ENCODE data around the gene PEAK1.

PEAK1 gene

GRCh38 chr15:77123854-77124253 is 296.1 kb downstream of the PEAK1 start:
- DNase-seq (ENCODE audit: low spot score): no peak

DNA sequence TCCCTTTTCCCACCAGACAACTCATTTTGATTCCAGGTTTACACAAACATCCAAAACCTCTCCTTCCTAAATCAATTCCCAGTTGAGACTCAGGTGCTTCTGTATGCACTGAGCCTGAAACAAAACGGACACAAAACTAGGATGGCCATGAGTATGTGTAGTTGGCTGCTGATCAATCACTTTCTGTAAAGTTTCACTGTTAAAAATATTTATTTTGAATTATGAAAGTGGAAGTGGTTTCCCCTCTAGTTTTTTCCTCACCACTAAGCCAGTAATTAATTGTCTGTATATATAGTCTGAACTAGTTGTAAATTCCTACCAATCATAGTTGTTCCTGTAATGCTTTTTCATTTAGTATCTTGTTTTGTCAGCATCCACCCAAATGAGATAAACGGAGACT is 297.3 kb downstream of the PEAK1 start:
- no peak for DNase-seq (ENCODE audit: low spot score)

DNA sequence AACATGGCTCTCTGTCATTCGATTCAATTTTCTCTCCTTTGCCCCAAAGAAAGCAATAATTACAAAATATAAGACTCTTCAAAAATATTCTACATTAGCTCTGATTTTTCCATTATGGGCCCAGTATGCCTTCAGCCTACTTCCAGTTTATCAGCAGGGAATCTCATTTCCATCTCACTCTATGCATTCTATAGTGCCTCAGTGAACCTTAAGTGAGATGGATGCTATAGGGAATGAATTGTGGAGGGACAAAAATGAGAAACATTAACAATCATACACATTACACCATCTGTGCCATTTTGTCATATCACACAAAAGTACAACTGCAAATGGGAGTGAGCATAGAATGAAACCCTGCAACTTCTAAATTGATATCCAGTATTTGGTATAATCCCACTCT is 298.3 kb downstream of the PEAK1 start:
- no peak for DNase-seq (ENCODE audit: low spot score)

DNA sequence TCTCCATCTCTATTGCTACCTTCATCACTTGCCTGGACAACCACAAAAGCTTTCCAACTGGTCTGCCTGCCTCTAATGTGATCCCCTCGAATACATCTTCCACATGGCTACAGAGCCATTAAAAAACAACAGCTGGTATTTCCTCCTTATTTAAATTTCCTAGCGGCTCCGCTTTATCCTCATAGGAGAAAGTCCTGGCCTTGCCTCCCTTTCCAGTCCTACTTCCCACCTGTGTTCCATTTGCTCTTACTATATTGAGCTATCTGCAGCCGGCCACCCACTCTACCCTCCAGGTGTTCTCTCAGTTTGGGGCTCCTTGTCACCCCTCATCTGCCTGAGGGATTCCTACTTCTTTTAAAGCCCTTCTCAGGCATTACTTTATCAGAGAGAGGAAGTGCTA is 299.3 kb downstream of the PEAK1 start:
- DNase-seq (ENCODE audit: low spot score): no peak

DNA sequence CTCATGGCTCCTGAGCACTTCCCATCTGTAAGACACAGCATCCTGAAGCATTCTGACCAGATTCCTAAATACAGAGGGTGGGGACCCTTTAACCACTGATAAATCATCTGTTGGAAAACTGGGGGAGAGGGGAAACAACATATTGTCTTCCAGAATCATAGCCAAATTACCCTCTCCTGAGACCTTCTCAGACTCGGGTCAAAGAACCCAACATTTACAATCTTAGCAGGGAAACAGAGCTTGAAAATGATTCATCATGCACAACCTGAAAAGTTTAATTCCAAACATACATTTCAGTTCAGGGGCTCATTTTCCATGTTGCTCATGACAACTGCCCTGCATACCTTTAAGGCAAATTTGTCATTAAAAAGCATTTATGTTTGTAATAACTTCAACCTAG is 300.5 kb downstream of the PEAK1 start:
- DNase-seq (ENCODE audit: low spot score): no peak

DNA sequence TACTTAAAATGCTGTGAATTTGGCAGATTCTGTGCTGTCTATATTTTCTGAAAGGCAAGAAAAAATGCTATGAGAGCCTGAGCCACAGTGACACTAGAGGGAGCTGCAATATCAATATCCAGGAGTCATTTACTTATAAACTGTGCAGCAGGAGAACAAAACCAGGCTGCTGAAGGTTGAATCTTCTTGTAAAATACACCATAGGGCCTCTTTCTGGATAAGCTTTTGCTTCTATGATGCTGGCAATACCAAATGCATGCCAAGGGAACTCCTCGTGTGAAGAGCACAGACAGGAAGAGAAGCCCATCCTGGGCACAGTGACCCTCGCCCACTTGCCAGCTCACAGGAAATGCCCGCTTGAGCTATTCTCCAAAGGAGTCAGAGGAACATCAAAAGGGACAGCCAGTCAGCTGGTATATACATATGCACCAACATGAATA is 301.0 kb downstream of the PEAK1 start:
- DNase-seq (ENCODE audit: low spot score): peak; percentile 51

GRCh38 chr15:77115179-77115578 is 304.7 kb downstream of the PEAK1 start:
- DNase-seq (ENCODE audit: low spot score): no peak

DNA sequence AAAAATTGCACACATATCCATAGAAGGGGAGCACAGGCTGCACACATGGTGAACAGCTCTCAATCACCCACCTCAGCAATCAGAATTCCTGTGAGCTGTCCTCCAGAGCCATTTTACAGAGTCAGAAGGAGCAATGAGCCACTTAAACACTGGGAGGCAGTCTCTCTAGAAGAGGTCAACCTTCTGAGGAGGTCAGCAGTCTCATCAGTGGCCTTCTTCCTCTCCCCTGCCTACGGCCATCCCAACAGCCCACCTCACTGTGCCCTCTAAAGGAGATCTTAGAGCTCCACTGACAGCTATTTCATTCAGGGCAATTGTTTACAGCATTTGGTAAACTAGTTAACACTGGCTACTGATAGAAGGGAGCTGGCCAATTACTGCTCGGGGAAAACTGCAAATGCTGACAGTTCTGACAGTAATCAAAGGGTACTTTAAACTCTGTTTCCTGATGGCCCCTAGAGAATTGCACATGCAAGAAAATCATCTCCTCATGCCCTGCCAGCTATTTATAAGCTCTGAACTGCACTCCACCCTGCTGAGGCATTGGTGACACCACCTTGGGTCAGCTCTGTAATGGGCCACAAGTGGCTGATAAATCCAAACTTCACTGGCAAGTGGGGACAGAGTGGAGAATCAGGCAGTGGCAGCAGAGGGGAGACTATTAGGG is 306.9 kb downstream of the PEAK1 start:
- no peak for DNase-seq (ENCODE audit: low spot score)

DNA sequence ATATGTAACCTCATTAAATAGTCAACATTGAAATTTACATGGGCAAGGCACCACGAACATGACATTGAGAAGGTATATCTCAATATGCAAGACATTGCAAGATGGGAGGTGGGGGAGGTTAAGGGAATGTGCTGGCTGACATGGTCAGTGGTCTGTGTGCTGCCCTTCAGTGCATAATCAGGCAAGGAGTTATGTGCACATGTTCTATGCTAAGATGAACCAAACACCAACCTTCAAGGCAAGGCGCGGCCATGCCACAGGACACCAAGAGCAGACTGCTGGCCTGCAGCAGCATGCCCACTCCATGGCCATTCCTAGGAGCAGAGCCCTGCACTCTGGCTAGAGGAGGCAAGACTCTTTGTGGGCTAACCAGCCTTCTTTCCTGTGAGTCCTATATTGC is 308.1 kb downstream of the PEAK1 start:
- no peak for DNase-seq (ENCODE audit: low spot score)

- DNase-seq (ENCODE audit: low spot score): peak; percentile 76
Measured at GRCh38 chr15:77107531-77108355, 312.2 kb downstream of the PEAK1 start.

DNA sequence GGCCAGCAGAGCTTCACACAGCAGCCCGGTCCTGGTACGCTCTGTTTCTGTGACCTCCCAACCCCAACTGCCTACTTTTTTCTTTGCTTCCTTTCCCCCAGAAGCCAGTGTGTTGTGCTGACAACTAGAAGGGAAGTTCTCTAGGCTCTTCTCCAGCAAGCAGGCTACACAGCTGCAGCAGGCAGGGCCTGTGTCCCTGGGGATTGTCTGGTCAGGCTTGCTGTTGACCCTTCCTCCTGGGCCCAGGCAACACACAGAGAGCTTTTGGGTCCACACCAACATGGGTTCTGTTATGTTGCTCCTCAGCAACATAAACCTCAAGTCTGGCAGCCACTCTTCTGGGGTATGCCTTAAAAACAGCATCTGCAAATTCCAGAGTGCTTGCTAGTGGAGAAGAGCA is 312.8 kb downstream of the PEAK1 start:
- no peak for DNase-seq (ENCODE audit: low spot score)

- DNase-seq (ENCODE audit: low spot score): no peak
Measured at GRCh38 chr15:77104155-77104554, 315.7 kb downstream of the PEAK1 start.

- no peak for DNase-seq (ENCODE audit: low spot score)
Measured at GRCh38 chr15:77099741-77100463, 320.0 kb downstream of the PEAK1 start.

DNA sequence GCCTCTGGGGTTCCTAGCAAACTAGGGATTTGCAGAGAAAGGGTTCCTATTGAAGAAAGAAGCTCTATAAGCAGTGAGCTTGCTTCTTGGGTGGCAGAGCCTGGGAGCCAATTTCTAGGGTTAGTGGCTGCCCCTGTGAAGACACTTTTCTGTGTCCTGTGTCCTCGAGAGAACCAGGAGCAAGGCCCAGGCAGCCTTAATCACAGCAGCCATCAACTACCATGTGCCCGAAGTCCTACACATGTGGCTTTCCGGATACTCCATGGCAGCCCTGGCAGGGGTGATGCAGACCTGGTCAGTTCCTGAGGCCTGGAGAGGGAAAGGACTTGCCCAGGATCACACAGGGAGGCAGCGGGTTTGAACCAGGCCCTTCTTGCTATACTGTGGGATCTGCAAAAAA is 321.3 kb downstream of the PEAK1 start:
- DNase-seq (ENCODE audit: low spot score): no peak

DNA sequence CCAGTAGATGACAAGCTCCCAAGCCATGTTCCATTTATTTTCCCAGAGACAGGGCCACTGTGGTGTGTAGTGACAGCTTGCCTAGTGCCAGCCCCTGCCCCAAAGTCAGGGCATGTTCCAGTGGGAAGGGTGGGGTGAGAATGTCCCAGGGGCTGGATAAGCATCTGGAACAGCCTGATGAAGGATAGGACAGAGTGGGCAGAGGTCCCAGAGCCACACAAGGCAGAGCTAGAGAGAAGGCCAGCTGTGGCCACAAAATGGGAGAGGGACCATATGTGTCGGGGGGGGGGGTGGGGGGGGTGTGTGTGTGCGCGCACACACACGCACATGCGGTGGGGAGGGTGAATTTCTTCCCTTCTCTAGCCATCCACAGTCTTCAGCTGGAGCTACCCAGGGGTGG is 322.0 kb downstream of the PEAK1 start:
- DNase-seq (ENCODE audit: low spot score): no peak

- DNase-seq (ENCODE audit: low spot score): no peak
Measured at GRCh38 chr15:77097248-77097721, 322.6 kb downstream of the PEAK1 start.

GRCh38 chr15:77096541-77096940 is 323.4 kb downstream of the PEAK1 start:
- no peak for DNase-seq (ENCODE audit: low spot score)

DNA sequence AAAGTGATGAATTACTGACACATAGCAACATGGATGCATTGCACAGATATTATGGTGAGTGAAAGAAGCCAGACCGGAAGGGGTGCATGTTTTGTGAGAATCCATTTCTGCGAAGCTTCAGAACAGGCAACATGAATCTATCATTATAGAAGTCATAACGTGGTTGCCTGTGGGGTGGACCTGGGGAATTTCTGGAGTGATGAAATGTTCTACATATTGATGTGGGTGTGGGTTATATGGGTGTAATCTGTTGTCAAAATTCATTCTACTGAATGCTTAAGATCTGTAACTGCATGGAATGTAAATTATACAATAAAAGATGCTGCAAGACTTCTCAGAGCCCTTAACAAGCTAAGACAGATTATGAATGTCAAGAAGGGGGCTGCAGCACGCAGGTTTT is 323.8 kb downstream of the PEAK1 start:
- DNase-seq (ENCODE audit: low spot score): no peak

DNA sequence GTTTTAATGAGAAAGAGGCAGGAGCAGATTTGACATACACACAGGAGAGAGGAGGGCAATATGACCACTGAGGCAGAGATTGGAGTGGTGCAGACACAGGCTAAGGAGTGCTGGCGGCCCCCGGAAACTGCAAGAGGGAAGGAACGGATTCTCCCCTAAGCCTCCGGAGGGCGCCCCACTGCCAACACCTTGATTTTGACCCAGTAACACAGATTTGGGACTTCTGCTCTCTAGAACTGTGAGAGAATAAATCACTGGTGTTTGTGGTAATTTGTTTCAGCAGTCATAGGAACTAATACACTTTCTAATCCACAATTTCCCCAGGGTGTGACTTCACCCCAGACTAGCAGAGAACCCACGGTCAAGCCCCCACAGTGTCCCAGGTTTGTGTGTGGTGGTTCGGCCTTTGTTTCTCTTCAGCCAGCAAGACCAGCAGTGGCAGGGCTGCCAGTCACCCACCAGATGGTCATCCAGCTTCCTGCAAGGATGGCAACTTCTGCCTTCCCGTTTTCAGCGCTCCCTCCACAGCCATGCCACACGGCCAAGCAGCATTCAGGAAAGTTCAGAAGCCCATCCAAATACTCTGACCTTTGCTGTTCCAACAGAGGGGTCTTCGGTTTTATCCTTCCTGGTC is 325.4 kb downstream of the PEAK1 start:
- DNase-seq (ENCODE audit: low spot score): peak; percentile 52

- DNase-seq (ENCODE audit: low spot score): no peak
Measured at GRCh38 chr15:77093436-77093835, 326.5 kb downstream of the PEAK1 start.

DNA sequence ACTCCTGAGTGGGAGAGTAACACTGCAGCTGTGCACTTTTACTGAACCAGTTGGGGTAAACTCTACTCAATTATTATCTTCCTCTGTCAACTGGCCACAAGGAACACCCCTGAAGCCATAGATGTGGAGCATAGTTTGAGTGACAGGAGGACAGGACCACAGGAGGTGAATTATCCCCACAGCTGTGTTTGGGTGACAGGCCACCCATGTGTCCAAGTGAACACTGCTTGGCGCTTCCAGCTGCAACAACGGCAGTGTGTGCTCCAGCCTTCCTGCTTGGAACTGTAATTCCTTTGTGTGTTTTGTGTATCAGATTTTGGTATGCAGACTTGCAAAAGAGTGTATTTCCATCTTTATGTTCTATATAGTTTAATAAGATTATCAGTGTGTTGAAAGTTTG is 328.8 kb downstream of the PEAK1 start:
- no peak for DNase-seq (ENCODE audit: low spot score)

- DNase-seq (ENCODE audit: low spot score): no peak
Measured at GRCh38 chr15:77087213-77087612, 332.7 kb downstream of the PEAK1 start.
